Right renal pelvis (tissue), 4 donors: ENCODE measurements around the gene CACNA2D4. TPM values are rescaled to one million over a fixed set of nuclear protein-coding genes. Genes with fewer than 3 reads are reported as not detected.

Experiments used
- DNase-seq, 4 donors: peaks; one replicate each; pipeline ENCODE4 v3.0.0-alpha.2; 2013; ENCODE audit warnings: low read depth in 4 of 4, low spot score in 3 of 4, missing footprints in 1 of 4
- polyA plus RNA-seq, 4 donors: library from polyadenylated mRNA; unstranded; fragments of 120-200 nt; gene quantifications; one replicate each; pipeline ENCODE4 v1.2.1, GENCODE V29; 2013; ENCODE audit not compliant: insufficient read length in 4 of 4

The CACNA2D4 gene
- polyA plus RNA-seq, 4 donors, result 1.9 to 3.0 (median 2.3) TPM

DNA sequence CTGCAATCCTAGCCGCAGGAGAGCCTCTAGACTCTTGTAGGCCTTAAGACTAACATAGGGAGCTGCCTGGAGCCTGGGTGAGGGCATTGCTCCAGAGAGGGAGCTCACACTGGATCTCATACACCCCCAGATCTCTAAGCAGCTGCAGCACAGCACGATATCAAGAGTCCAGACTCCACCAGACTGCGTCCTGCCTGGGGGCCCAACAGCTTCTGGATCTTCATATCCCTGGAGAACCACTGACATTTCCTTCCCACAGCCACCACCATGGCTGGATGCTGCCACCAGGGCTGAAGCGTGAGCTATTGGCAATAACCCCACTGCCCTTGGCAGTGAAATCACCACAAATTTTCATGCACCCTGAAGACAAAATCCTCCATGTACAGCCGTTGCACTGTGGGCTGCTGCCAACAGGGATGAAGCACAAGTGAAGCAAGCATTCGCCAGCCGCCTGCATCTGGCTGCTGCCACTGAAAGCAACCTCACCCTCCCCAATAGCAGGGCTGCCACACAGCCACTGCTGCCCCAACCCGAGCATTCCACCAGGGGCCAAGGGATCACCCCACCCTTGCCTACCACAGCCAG is 28.2 kb downstream of the CACNA2D4 start:
- DNase-seq, result no peak

- DNase-seq, result no peak
Observed at GRCh38 chr12:1888923-1889322, 29.5 kb downstream of the CACNA2D4 start.

DNA sequence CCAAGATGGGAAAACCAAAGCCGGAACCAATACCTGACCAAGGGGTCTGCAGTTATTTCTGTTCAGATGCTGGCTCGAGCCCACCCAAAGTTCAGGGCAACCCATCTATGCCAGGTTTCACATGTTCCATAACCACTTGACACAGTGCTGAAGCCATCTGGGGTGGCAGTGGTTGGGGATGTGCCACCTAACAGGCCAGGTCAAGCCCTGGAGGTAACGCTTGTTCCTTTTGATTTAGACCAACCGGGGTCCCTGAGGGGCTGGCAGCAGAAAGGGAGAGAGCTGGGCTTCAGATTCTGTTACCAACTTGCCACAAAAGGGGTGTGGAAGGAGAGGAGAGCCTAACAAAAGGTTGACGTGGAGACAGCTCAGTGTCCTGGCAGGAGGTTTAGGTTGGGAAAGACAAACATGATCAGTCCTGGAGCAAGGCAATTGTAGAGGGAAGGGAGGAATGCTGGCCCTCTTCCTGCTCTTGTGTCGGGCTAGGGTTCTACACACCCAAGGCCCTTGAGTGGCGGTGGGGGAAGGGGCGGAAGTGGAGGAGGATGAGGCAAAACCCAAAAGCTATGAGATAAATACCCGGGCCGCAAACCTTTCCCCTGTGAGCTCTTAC is 31.9 kb downstream of the CACNA2D4 start:
- DNase-seq, result no peak

GRCh38 chr12:1885599-1886245 is 32.7 kb downstream of the CACNA2D4 start:
- no peak for DNase-seq

GRCh38 chr12:1885082-1885596 is 33.3 kb downstream of the CACNA2D4 start:
- no peak for DNase-seq

DNA sequence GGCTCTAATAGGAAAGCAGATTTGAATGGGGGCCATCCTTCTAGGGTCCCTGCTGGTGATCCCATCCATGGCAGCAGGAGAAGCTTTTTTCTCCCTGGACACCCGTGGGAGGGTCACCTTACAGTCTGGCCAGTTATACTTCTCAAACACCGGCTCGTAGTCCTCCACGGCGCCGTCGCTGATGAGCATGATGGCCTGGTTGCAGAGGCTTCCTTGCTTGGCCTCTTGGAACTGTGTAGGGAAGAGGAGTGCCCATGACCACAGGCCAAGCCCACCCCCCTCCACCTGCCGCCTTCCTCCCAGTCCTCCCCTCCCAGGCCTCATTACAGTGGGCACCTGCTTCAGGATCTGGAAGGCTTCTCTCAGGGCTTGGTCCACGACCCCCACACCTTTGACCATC is 33.8 kb downstream of the CACNA2D4 start:
- no peak for DNase-seq

DNA sequence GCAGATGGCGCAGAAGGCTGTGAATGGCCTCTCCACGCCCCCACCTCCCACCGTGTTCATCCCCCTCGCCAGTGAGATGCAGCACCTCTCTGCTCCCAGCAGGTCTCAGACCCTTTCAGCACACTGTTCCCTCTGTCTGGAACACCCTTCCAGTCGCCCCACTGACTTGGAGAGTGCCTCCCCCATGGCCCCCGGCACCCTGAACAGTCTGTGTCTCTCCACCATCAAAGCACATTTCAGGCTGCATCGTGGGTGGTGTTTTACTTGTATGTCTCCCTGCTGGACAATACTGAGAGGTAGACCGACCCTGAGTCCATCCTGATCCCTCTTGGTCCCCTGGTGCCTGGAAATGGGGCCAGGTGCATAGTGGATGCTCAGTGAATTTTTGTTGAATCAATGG is 34.9 kb downstream of the CACNA2D4 start:
- DNase-seq, result no peak

DNA sequence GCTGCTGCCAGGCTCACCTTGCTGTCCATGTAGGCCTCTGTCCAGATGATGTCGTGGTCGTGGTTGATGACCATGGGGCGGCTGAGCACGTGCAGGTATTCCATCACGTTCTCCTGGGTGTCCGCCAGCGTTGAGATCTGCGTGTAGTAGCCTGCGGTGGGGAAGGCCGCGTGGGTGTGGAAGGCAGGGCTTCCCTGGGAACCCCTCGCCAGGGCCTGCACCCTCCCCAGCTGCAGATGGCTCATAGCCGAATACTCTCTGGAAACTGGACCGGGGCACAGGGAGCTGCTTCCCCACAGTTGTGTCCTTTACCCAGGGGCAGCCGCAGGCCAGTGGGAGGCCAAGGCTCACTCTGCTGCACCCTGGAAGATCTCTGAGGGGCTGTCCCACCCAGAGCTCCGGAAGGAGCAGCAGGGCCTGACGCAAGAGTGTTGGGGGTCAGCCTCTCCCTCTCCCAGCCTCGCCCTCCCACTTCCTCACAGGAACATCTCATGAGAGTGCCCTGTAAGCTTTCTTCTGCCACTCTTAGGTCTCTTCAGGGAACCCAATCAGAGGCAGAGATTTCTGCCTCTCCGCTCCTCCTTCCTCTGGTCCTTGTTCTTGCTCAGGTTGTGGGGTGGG is 35.5 kb downstream of the CACNA2D4 start:
- no peak for DNase-seq

DNA sequence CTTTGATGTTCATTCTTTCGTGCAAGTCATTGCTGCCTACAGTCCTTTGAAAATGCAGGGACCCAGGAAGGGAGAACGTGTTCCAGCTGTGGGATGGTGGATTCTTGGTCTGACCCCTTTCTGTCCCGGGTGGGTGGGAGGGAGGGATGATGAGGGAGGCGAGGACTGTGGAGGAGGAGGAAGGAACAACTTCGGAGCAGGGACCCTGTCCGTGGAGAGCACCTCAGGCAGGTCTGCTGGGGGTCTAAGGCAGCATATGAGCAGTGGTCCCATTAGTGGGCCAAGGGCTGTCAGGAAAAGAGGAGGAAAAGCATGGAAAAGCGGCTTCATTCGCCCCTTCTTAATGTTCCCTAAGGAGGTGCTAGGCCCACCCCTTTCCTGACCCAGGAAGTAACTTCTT is 36.0 kb downstream of the CACNA2D4 start:
- DNase-seq, result no peak

DNA sequence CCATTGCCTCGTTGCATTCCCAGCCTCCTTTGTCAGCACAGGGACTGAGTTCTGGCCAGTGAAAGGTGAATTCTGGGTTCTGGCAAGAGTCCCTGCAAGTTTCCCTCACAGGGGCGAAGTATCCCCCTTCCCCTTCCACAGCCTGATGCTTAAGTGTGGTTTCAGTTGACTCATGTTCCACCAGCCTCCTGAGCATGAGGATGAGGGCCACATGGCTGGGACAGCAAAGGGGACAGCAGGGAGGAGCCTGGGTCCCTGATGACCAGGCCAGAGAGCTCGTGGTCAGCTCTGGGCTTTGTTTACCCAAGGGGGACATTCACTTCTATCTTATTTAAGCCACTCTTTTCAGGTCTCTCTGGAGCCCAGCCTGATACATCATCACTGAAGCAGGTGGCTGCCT is 36.5 kb downstream of the CACNA2D4 start:
- no peak for DNase-seq

DNA sequence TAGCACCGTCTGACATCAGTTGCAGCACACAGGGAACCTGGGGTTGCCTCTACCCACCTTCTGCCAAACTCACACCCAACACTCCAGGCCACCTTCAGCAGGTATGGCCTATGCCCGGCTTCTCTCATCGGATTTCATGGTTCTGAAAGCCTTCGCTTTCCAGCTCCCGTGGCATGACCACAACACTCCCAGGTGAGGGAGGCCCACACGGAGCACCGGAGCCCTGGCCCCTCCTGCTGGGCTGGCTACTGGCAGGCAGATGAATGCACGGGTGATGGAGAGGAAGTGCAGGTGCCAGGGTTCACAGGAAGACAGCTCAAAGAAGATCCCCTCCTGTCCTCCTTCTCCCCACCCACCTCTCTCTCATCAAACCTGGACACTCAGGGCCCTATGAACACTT is 37.2 kb downstream of the CACNA2D4 start:
- DNase-seq, result no peak

DNA sequence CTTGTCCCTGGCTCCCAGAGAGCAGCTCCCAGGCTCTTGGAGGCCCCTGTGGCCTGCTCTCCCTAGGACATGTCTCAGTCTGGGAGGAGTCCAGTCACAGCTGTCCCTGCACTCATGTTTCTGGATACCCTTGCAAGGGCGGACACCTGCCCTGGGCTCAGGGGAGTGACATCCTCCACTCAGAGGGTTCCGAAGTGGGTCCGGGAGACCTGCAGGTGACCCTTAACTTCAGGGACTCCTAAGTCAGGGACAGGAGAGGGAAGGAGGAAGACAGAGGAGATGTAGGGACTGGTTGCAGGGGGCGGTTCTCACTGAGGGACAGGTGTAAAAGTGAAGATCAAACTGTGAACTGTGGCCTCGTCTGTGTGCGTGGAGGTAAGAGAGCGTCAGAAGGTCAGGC is 37.6 kb downstream of the CACNA2D4 start:
- DNase-seq, result no peak

DNA sequence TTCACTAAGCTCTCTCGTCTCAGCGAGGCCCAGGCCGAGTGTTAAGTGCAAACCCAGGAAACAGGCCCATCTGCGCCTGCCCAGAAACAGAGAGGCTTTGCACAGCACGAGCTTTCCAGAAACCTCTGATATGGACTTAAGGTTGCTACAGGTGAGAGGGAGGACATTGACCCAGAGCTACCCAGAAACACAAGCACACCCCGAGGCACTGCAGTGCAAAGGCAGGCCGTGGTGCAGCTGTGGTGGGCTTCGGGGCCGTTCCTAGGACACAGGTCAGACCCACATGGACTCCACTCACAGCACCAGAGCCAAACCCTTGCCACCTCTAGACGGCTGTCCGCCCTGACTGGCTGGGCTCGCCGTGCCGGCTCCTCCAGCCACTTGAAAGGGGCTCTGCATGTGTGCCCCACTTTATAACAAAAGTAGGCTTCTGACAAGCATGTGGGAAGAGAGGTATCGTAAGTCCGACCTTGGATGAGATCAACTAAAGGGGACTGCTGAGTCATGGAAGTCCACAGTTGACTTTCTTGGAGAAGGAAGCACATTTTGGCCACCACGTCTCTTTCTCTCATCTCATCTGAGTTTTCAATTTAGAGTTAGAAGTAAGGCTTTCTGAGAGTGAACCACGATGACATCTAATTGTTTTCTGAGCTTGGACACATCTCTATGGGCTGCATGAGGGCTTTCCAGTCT is 38.2 kb downstream of the CACNA2D4 start:
- no peak for DNase-seq

DNA sequence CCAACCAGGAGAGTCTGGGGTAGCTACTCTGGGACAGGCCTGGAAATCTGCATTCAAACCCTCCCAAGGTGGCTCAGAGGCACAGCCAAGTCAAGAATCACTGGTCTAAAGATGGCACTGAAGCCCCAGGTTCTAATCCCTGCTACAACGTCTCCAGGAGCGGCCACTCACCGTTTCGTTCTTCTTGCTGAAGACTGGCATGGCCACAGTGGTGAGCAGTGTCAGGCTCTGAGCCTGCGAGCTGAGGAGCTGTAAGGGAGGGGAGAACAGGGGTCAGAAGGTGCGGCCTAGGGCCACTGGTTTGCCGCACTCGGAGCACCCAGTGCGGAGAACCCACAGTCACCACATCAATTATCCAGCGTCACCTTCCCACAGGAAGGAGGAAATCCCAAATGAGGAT is 38.8 kb downstream of the CACNA2D4 start:
- DNase-seq, result no peak

DNA sequence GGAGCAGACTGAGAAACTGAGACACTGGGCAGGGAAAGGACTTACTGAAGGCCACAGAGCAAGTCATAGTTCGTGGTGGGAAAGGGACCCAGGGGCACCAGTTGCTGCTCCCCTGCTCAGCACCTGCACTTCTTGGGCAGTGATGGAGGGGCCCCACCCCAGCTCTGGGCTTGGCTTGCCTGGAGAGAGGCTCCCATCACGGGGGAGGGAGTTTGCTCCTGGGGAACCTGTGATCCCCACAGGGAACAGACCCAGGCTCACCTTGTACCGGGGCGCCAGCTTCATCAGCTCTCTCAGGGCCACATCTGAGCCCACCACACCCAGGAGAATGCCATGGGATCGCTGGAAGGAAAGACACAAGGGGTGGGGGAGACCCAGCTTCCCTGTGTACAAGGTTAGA is 39.8 kb downstream of the CACNA2D4 start:
- DNase-seq, result no peak

DNA sequence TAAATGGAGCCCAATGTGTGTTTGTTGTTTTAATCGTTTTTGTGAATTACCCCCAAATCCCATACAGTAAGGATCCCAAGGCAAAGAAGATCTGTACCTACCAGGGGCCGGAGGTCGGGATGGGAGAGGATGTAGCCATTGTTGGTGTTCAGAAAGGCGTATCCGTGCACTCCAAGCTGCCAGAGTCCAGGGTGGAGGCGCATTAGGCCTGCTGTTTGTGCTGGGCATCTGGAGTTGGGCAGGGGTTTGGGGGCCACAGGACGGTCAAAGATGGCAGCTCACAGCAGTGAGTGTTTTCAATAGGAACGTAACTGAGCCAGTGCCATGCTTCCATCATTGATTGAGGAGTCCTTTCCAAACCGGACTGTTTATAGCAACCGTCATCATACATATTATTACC is 40.2 kb downstream of the CACNA2D4 start:
- DNase-seq, result no peak

DNA sequence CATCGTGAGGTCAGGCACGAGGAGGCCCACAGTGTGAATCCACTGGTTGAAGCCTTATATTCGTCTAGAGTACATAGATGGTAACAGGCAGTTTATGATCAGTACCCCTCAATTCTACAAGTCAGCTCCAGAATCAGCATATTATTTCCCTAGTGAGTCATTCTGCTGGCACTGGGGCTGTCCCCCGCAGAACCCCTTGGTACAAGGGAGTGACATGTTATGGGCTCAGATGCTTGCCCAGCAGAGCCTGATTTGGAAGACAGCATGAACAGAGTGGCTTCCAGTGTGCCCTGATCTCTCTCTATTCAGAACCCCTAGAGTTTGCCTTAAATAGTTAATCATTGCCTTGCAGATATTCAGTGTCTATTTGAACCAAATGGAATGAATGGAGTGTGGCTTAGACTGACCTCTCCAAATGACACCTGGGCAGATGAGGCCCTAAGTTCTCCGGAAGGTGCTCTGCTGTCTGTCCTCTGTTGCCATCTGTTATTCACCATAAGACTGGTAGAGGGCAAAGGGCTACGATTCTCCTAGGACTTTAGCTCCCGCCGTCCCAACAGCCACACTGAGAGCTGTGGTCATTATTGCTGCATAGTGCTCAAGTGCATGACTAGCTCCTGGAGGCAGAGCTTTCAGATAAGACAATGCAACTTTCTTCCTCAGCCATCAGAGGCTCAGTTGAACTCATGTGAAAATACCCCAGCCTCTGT is 41.1 kb downstream of the CACNA2D4 start:
- DNase-seq, result no peak

- no peak for DNase-seq
Observed at GRCh38 chr12:1876086-1876485, 42.4 kb downstream of the CACNA2D4 start.

GRCh38 chr12:1875608-1876007 is 42.8 kb downstream of the CACNA2D4 start:
- DNase-seq, result no peak
